IMR-90 (cell line): Measurements from ENCODE around the gene FAM163B. TPM values are rescaled to one million over a fixed set of nuclear protein-coding genes. Genes with fewer than 3 reads are reported as not detected.

Experiments used
- ATAC-seq: fragments of 200-7000 bp; cut with Tn5 transposase; 2 replicates; pipeline ENCODE4 v1.9.1; 2020; ENCODE audit warnings: low read depth, mild to moderate bottlenecking, moderate library complexity
- BruUV-seq: library from RNA; stranded (reverse); fragments of 400-500 nt; replicated peaks from 2 replicates; lab custom pipeline; 2021; lab: Mats Ljungman, UMichigan
- CTCF ChIA-PET: fragments of 300-600 bp; formaldehyde crosslinking; extraction: SDS; loops from one replicate; lab custom pipeline; 2021; ENCODE audit warnings: antibody characterized with exemption; lab: Yijun Ruan, JAX
- POLR2A ChIA-PET: fragments of 300-600 bp; sonication (Branson Sonifier 250); formaldehyde crosslinking; loops from one replicate; lab custom pipeline; 2022; ENCODE audit warnings: antibody characterized with exemption; ENCODE audit not compliant: unreplicated experiment; lab: Charles Lee
- DNase-seq: peaks from one replicate; pipeline ENCODE4 v3.0.0; 2013
- H2AFZ ChIP-seq: replicated peaks from 2 replicates; pipeline ENCODE3; 2013; ENCODE audit warnings: low read length, mild to moderate bottlenecking; ENCODE audit not compliant: poor library complexity
- H2AK5ac ChIP-seq: 2 replicates; pipeline ENCODE4 v1.6.1; 2013; ENCODE audit warnings: low read depth, low read length, inconsistent platforms
- H2AK9ac ChIP-seq: replicated peaks from 2 replicates; pipeline ENCODE3; 2013; ENCODE audit warnings: mild to moderate bottlenecking, low read depth, low read length, moderate library complexity; ENCODE audit not compliant: poor library complexity
- H2BK120ac ChIP-seq: 2 replicates; pipeline ENCODE4 v1.6.1; 2013; ENCODE audit warnings: low read depth, low read length, inconsistent platforms
- H2BK15ac ChIP-seq: 3 replicates; pipeline ENCODE4 v1.6.1; 2013; ENCODE audit warnings: low read depth, low read length, inconsistent platforms
- H2BK20ac ChIP-seq: 2 replicates; pipeline ENCODE4 v1.6.1; 2013; ENCODE audit warnings: low read depth, mild to moderate bottlenecking, inconsistent platforms, low read length, moderate library complexity
- H2BK5ac ChIP-seq: 2 replicates; pipeline ENCODE4 v1.6.1; 2013; ENCODE audit warnings: mild to moderate bottlenecking, low read depth, low read length, inconsistent platforms; ENCODE audit not compliant: poor library complexity, severe bottlenecking
- H3K14ac ChIP-seq: replicated peaks from 2 replicates; pipeline ENCODE4 v1.6.1; 2013; ENCODE audit warnings: low read depth, low read length, inconsistent platforms
- H3K18ac ChIP-seq: 2 replicates; pipeline ENCODE4 v1.6.1; 2013; ENCODE audit warnings: low read depth, low read length, control low read depth
- H3K23ac ChIP-seq: 2 replicates; pipeline ENCODE4 v1.6.1; 2013; ENCODE audit warnings: low read depth, low read length, inconsistent platforms
- H3K27ac ChIP-seq: 2 replicates; pipeline ENCODE4 v1.5.1; 2013; ENCODE audit warnings: mild to moderate bottlenecking, control low read depth, low read length; ENCODE audit not compliant: insufficient read depth
- H3K27me3 ChIP-seq: 2 replicates; pipeline ENCODE4 v1.6.1; 2013; ENCODE audit warnings: low read length; ENCODE audit not compliant: control insufficient read depth, insufficient read depth
- H3K36me3 ChIP-seq: 2 replicates; pipeline ENCODE4 v1.6.1; 2013; ENCODE audit warnings: low read length, mixed read lengths; ENCODE audit not compliant: control insufficient read depth, insufficient read depth
- H3K4ac ChIP-seq: 2 replicates; pipeline ENCODE4 v1.6.1; 2013; ENCODE audit warnings: low read depth, low read length, inconsistent platforms
- H3K4me1 ChIP-seq: 2 replicates; pipeline ENCODE4 v1.6.1; 2013; ENCODE audit warnings: low read length, mixed read lengths; ENCODE audit not compliant: control insufficient read depth, insufficient read depth
- H3K4me2 ChIP-seq: 2 replicates; pipeline ENCODE4 v1.6.1; 2013; ENCODE audit warnings: low read depth, mild to moderate bottlenecking, control low read depth, low read length, moderate library complexity
- H3K4me3 ChIP-seq: 2 replicates; pipeline ENCODE4 v1.5.1; 2013; ENCODE audit warnings: low read depth, mild to moderate bottlenecking, control low read depth, low read length, moderate library complexity; ENCODE audit not compliant: insufficient read depth
- H3K56ac ChIP-seq: 2 replicates; pipeline ENCODE4 v1.6.1; 2013; ENCODE audit warnings: low read length, inconsistent platforms; ENCODE audit not compliant: insufficient read depth; ENCODE audit errors: extremely low read depth
- H3K79me1 ChIP-seq, 2 experiments: 2 replicates each; pipeline ENCODE4 v1.6.1; 2013; ENCODE audit warnings: low read length in 2 of 2, inconsistent platforms in 1 of 2, low read depth in 1 of 2
- H3K9ac ChIP-seq: 2 replicates; pipeline ENCODE4 v1.6.1; 2013; ENCODE audit warnings: low read depth, low read length, control low read depth
- H3K9me1 ChIP-seq: 2 replicates; pipeline ENCODE4 v1.6.1; 2013; ENCODE audit warnings: low read length, inconsistent platforms; ENCODE audit not compliant: insufficient read depth
- H3K9me3 ChIP-seq: 2 replicates; pipeline ENCODE4 v1.6.1; 2013; ENCODE audit warnings: low read length; ENCODE audit not compliant: control insufficient read depth, insufficient read depth
- H4K20me1 ChIP-seq: 2 replicates; pipeline ENCODE4 v1.6.1; 2013; ENCODE audit warnings: low read length, inconsistent platforms; ENCODE audit not compliant: insufficient read depth
- H4K5ac ChIP-seq: 2 replicates; pipeline ENCODE4 v1.6.1; 2013; ENCODE audit warnings: mild to moderate bottlenecking, low read depth, low read length, control low read depth
- H4K8ac ChIP-seq, 2 experiments: 2 replicates each; pipeline ENCODE4 v1.6.1; 2013; ENCODE audit warnings: low read depth in 2 of 2, low read length in 2 of 2, control low read depth in 1 of 2, inconsistent platforms in 1 of 2
- H4K91ac ChIP-seq: 2 replicates; pipeline ENCODE4 v1.6.1; 2013; ENCODE audit warnings: low read depth, low read length, inconsistent platforms; ENCODE audit not compliant: insufficient read depth
- BHLHE40 ChIP-seq: fragments of 150-350 bp; IDR thresholded peaks from 2 replicates; pipeline ENCODE4 v1.6.1; 2016; ENCODE audit warnings: mild to moderate bottlenecking, low read depth, low read length
- CEBPB ChIP-seq: IDR thresholded peaks from 2 replicates; pipeline ENCODE4 v1.6.1; 2012; ENCODE audit warnings: low read depth, low read length, improper control_type of control experiment
- CHD1 ChIP-seq: IDR thresholded peaks from 2 replicates; pipeline ENCODE4 v1.6.1; 2012; ENCODE audit warnings: low read depth, low read length, improper control_type of control experiment
- ELK1 ChIP-seq: fragments of 150-350 bp; IDR thresholded peaks from 2 replicates; pipeline ENCODE4 v1.6.1; 2016; ENCODE audit warnings: low read depth, mild to moderate bottlenecking, low read length, moderate library complexity, borderline replicate concordance
- MAFK ChIP-seq: IDR thresholded peaks from 2 replicates; pipeline ENCODE4 v1.6.1; 2012; ENCODE audit warnings: low read depth, low read length, improper control_type of control experiment
- MAZ ChIP-seq: IDR thresholded peaks from 2 replicates; pipeline ENCODE4 v1.6.1; 2012; ENCODE audit warnings: low read depth, mild to moderate bottlenecking, low read length, improper control_type of control experiment, moderate library complexity, borderline replicate concordance
- MXI1 ChIP-seq: IDR thresholded peaks from 2 replicates; pipeline ENCODE4 v1.6.1; 2012; ENCODE audit warnings: low read depth, mild to moderate bottlenecking, low read length, moderate library complexity, borderline replicate concordance
- NFE2L2 ChIP-seq: fragments of 150-350 bp; IDR thresholded peaks from 2 replicates; pipeline ENCODE4 v1.6.1; 2016; ENCODE audit warnings: low read depth, mild to moderate bottlenecking, low read length
- POLR2A ChIP-seq: IDR thresholded peaks from 2 replicates; pipeline ENCODE4 v1.6.1; 2012; ENCODE audit warnings: mild to moderate bottlenecking, low read depth, low read length
- RAD21 ChIP-seq: IDR thresholded peaks from 2 replicates; pipeline ENCODE4 v1.6.1; 2012; ENCODE audit warnings: low read length, improper control_type of control experiment
- RCOR1 ChIP-seq: IDR thresholded peaks from 2 replicates; pipeline ENCODE4 v1.6.1; 2012; ENCODE audit warnings: mild to moderate bottlenecking, low read length, improper control_type of control experiment; ENCODE audit not compliant: insufficient replicate concordance
- RFX5 ChIP-seq: IDR thresholded peaks from 2 replicates; pipeline ENCODE4 v1.8.0; 2012; ENCODE audit warnings: low read depth, mild to moderate bottlenecking, low read length, moderate library complexity
- SMC3 ChIP-seq: fragments of 150-350 bp; IDR thresholded peaks from 2 replicates; pipeline ENCODE4 v1.6.1; 2016; ENCODE audit warnings: low read depth, mild to moderate bottlenecking, antibody characterized with exemption, low read length, moderate library complexity
- WGBS, 2 experiments: methylation state at CpG; one replicate each; pipeline versions ENCODE4 v1.1.5 to v1.1.7; 2013; ENCODE audit warnings: missing lambda C conversion rate in 2 of 2; ENCODE audit not compliant: insufficient read length in 1 of 2; ENCODE audit errors: extremely low coverage in 2 of 2; 5-methylcytosine and 5-hydroxymethylcytosine counted together
- dilution Hi-C: fragments of 300-500 bp; cut with HindIII; formaldehyde crosslinking; loops from one replicate; pipeline ENCODE4 v1.14.3; 2018; ENCODE audit warnings: low sequenced_read_pairs; ENCODE audit not compliant: unreplicated experiment
- in situ Hi-C: fragments of 300-500 bp; cut with MboI; formaldehyde crosslinking; loops from 3 replicates; pipeline ENCODE4 v1.14.3; 2019; ENCODE audit warnings: low sequenced_read_pairs, inconsistent platforms, mixed read lengths
- intact Hi-C: fragments of 100-400 bp; cut with micrococcal nuclease; formaldehyde crosslinking; loops from 2 replicates; pipeline ENCODE4 v1.10.0; 2022
- polyA plus RNA-seq, 3 experiments: library from polyadenylated mRNA; depleted of rRNA; stranded (reverse); fragments of >200 nt; gene quantifications; 2 replicates each; pipeline ENCODE4 v1.2.3, GENCODE V29; 2012; ENCODE audit warnings: low replicate concordance in 1 of 3
- total RNA-seq: library from RNA; depleted of rRNA; stranded (reverse); fragments of >200 nt; gene quantifications from 2 replicates; pipeline ENCODE4 v1.2.3, GENCODE V29; 2012
- TF ChIP-seq, protein P1 (sequence below): fragments of 150-350 bp; IDR thresholded peaks from 2 replicates; pipeline ENCODE4 v1.6.1; 2017; ENCODE audit warnings: mild to moderate bottlenecking, antibody characterized with exemption, low read length, low read depth
- TF ChIP-seq, protein P2 (sequence below): conservative IDR thresholded peaks from 2 replicates; pipeline ENCODE4 v1.5.1; 2012; ENCODE audit warnings: mild to moderate bottlenecking, low read depth, low read length, improper control_type of control experiment

FAM163B gene
- total and polyA plus RNA-seq, 2 of the 4 experiments (the other 2 are of a cell fraction) = not detected

DNA sequence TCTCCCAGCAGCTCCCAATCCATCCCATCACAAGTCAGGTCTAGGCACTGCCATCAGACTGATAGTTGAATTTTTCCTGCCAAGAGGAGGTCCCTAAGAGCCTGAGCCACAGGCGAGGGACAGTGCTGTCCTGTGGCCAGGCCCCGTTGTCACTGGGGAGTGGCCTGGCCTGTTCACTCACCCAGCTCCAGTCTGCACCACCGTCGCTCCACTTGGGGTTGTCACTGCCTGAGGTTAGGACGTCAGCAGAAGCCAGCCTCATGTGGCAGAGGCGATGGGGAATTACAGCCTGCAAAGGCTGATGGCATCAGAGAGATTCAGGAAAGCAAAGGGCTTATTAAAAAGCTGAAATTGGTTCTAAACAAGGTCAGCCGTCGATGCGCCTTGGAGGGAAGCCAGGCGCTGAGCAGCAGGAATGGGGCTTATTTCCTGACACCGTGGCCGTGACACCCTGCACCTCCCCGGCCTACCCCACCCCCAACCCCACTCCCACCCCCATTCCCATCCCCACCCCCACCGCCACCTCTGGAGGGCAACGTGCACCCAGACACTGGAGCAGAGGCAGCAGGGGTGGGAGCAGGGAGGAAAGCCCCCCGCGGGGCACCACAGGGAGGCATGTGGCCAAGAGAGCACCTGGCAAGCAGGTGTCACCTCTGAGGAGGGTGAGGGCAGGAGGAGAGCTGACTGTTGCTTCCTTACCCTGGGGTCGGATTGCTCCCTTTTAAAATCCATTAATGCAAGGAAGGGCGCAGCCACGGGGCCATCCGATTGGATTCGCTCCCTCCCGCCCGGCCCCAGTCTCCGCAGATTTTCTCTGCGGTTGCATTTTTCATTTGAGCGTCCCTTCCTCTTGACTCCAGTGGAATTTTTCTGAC, 23.9 kb upstream of the FAM163B start:
- no peaks in the 10 kb centered on the region for H3K9me1 ChIP-seq
- H3K79me1 ChIP-seq = no peaks in the 10 kb centered on the region
- no peak overlapping the region for H3K56ac ChIP-seq
- no peak for ATAC-seq
- no peak overlapping the region for H2BK20ac ChIP-seq
- no peak overlapping the region for H2AFZ ChIP-seq
- H3K4me1 ChIP-seq = no peaks in the 10 kb centered on the region
- no peak overlapping the region for H2BK120ac ChIP-seq
- BruUV-seq = no TSS peak
- no peak overlapping the region for H3K14ac ChIP-seq
- no peak overlapping the region for H2AK5ac ChIP-seq
- CTCF ChIA-PET = no interaction called here
- POLR2A ChIA-PET = no interaction called here
- H3K27me3 ChIP-seq = peaks cover 60% of the 10 kb centered on the region
- H3K18ac ChIP-seq = no peak overlapping the region
- H3K4me3 ChIP-seq = no peak overlapping the region
- in situ Hi-C loops = no loop called here
- no peaks in the 10 kb centered on the region for H4K20me1 ChIP-seq
- no peak overlapping the region for H3K23ac ChIP-seq
- no peak overlapping the region for H2BK15ac ChIP-seq
- no peaks in the 10 kb centered on the region for H3K36me3 ChIP-seq
- H3K4me2 ChIP-seq = no peak overlapping the region
- WGBS, 2 experiments = 71% methylated on average over 8 of the region's 27 CpGs; no CpG with 5 or more reads in 1 of the 2 experiments
- H3K27ac ChIP-seq = no peak overlapping the region
- no peaks in the 10 kb centered on the region for H3K9me3 ChIP-seq
- no peak overlapping the region for H2BK5ac ChIP-seq
- no peak overlapping the region for H4K8ac ChIP-seq
- no peak overlapping the region for H4K91ac ChIP-seq
- no peak overlapping the region for H2AK9ac ChIP-seq
- intact Hi-C loops = no loop called here
- dilution Hi-C loops = no loop called here
- DNase-seq = no peak
- no peak overlapping the region for H4K5ac ChIP-seq
- H3K4ac ChIP-seq = no peak overlapping the region
- H3K9ac ChIP-seq = no peak overlapping the region
- TF ChIP-seq CEBPB (no peak), POLR2A (no peak), SMC3 (no peak), ELK1 (no peak), BHLHE40 (no peak), RAD21 (no peak), MAFK (no peak), RFX5 (no peak), NFE2L2 (no peak), RCOR1 (no peak), MXI1 (no peak), CHD1 (no peak), MAZ (no peak)
- TF ChIP-seq, protein P1, sequence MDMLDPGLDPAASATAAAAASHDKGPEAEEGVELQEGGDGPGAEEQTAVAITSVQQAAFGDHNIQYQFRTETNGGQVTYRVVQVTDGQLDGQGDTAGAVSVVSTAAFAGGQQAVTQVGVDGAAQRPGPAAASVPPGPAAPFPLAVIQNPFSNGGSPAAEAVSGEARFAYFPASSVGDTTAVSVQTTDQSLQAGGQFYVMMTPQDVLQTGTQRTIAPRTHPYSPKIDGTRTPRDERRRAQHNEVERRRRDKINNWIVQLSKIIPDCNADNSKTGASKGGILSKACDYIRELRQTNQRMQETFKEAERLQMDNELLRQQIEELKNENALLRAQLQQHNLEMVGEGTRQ = no peak
- TF ChIP-seq, protein P2, sequence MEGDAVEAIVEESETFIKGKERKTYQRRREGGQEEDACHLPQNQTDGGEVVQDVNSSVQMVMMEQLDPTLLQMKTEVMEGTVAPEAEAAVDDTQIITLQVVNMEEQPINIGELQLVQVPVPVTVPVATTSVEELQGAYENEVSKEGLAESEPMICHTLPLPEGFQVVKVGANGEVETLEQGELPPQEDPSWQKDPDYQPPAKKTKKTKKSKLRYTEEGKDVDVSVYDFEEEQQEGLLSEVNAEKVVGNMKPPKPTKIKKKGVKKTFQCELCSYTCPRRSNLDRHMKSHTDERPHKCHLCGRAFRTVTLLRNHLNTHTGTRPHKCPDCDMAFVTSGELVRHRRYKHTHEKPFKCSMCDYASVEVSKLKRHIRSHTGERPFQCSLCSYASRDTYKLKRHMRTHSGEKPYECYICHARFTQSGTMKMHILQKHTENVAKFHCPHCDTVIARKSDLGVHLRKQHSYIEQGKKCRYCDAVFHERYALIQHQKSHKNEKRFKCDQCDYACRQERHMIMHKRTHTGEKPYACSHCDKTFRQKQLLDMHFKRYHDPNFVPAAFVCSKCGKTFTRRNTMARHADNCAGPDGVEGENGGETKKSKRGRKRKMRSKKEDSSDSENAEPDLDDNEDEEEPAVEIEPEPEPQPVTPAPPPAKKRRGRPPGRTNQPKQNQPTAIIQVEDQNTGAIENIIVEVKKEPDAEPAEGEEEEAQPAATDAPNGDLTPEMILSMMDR = no peak
